Ishikawa (cell line): ENCODE results near the gene BICDL1.

Source experiments
- CEBPB ChIP-seq: IDR thresholded peaks from 2 replicates; pipeline ENCODE4 v1.6.1; 2012
- CREB1 ChIP-seq: IDR thresholded peaks from 2 replicates; pipeline ENCODE4 v1.6.1; 2012; ENCODE audit warnings: low read depth
- EP300 ChIP-seq: IDR thresholded peaks from 2 replicates; pipeline ENCODE4 v1.6.1; 2012; ENCODE audit warnings: borderline replicate concordance
- FOXM1 ChIP-seq: IDR thresholded peaks from 2 replicates; pipeline ENCODE4 v1.6.1; 2012; ENCODE audit warnings: low read depth, borderline replicate concordance
- MAX ChIP-seq: IDR thresholded peaks from 2 replicates; pipeline ENCODE4 v1.6.1; 2012
- REST ChIP-seq: IDR thresholded peaks from 2 replicates; pipeline ENCODE4 v1.6.1; 2012; ENCODE audit warnings: low read depth, mild to moderate bottlenecking
- YY1 ChIP-seq: IDR thresholded peaks from 2 replicates; pipeline ENCODE4 v1.6.1; 2012; ENCODE audit warnings: low read depth

- TF ChIP-seq YY1 (no peak), EP300 (no peak), FOXM1 (no peak), CEBPB (no peak), CREB1 (no peak), MAX (no peak), REST (no peak)
Observed at GRCh38 chr12:120079411-120080400, 90.7 kb downstream of the BICDL1 start.
